Activated CD8-positive, alpha-beta memory T cell treated with anti-CD3 and anti-CD28 coated beads, Interleukin-2, amount 50 U/mL, for 1 hour (primary cell): Measurements from ENCODE around the gene RNF169.

Experiments used
- DNase-seq: peaks from one replicate; pipeline ENCODE4 v3.0.0-alpha.2; 2020; ENCODE audit errors: extremely low read depth

The RNF169 gene, protein sequence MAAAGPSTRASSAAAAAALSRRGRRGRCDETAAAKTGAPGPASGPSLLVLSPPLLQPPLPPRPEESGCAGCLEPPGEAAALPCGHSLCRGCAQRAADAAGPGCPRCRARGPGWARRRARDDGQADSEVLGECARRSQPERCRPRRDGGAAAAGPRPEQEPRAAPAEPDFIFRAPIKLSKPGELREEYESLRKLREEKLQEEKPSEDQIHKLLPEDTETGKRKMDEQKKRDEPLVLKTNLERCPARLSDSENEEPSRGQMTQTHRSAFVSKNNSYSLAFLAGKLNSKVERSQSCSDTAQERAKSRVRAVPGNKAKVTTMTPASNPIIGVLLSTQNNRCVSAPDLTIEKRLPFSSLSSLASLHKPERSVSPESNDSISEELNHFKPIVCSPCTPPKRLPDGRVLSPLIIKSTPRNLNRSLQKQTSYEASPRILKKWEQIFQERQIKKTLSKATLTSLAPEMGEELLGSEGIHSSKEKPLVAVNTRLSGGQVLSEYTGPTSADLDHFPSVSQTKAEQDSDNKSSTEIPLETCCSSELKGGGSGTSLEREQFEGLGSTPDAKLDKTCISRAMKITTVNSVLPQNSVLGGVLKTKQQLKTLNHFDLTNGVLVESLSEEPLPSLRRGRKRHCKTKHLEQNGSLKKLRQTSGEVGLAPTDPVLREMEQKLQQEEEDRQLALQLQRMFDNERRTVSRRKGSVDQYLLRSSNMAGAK

DNA sequence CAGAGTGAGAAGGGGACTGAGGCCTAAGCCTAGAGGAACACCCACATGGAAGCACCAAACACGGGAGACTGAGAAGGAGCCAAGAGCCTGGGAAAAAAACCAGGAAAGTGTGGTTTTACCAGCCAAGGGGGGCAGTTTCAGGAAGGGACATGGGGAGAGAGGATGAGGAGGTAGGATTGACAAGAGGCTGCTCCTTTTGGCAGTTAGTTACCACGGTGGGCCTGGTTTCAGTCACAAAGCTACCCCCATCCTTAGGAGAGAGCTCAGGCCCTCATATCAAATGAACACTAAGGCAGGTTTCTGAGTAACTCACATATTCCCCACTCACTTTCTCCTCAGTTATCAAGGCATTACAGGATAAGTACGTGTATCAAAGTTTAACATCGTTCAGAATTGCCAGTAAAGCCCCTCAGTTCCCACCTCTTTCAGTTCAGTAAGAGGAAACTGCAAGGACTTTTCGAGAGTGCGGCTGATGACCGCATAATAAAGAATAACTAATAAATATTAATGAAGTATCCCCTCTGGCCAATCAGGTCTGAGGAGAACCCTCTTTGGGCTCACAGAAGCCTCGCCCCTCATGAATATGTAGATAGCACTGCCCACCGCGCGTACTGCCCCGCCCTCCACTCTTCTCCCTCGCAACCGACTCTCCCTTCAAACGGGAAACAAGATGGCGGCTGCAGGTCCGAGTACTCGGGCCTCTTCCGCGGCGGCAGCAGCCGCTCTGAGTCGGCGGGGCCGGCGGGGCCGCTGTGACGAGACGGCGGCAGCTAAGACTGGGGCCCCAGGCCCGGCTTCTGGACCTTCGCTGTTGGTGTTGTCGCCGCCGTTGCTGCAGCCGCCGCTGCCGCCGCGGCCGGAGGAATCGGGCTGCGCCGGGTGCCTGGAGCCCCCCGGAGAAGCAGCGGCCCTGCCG is at the start of gene RNF169:
TSS of gene RNF169 (plus strand) at position 639 of the 916 bp plus-strand sequence. CDS start at position 671, 32 bp downstream.
- peak; percentile 75 for DNase-seq

- DNase-seq: no peak
Measured at GRCh38 chr11:74699615-74700396, 48.8 kb upstream of the RNF169 start.

DNA sequence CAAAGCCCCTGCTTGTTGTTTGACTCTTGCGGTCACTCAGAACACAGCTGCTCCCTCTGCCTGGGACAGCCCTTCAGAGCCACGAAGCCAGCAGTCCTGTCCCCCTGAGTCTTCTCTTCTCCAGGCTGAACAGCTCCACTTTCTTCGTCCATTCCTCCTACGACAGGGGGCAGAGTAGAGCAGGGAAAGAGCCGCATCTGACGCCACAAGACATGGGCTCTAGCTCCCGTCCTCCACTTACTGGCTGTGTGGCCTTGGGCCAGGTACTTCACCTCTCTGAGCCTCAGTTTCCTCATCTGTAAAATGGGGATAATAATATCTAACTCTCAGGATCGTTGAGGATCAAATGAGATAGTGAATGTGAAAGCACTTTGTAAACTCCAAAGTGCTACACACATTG is 47.3 kb upstream of the RNF169 start:
- DNase-seq: no peak

DNA sequence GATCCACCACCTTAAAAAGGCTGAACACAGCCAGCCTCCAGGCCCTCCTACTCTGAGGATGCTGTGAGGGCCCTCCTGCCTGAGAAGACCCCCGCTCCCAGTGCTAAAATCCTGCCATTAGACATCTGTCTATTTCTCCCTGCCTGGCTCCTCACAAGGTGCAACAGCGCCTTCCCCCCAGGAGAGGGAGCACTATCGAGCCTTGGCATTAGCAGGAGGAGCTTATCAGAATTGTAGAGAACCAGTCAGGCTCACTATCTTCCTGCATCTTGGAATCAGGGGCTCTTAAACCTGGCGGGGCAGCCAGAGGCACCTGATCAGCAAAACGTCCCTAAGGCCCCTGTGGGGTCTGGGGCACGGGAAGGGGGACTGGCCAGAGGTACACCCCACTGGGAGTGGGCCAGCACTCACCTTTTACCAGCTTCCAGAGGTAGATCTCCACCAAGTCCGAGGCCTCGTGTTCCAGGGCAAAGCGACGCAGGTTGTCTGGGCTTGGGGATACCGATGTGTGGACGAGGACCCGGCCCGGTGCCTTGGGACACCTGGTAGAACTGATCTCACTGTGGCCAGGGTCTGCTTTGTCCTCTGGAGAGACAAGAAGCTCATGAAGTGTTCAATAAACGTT is 46.2 kb upstream of the RNF169 start:
- no peak for DNase-seq

GRCh38 chr11:74703211-74703610 is 45.4 kb upstream of the RNF169 start:
- no peak for DNase-seq

GRCh38 chr11:74707182-74707581 is 41.5 kb upstream of the RNF169 start:
- no peak for DNase-seq

DNA sequence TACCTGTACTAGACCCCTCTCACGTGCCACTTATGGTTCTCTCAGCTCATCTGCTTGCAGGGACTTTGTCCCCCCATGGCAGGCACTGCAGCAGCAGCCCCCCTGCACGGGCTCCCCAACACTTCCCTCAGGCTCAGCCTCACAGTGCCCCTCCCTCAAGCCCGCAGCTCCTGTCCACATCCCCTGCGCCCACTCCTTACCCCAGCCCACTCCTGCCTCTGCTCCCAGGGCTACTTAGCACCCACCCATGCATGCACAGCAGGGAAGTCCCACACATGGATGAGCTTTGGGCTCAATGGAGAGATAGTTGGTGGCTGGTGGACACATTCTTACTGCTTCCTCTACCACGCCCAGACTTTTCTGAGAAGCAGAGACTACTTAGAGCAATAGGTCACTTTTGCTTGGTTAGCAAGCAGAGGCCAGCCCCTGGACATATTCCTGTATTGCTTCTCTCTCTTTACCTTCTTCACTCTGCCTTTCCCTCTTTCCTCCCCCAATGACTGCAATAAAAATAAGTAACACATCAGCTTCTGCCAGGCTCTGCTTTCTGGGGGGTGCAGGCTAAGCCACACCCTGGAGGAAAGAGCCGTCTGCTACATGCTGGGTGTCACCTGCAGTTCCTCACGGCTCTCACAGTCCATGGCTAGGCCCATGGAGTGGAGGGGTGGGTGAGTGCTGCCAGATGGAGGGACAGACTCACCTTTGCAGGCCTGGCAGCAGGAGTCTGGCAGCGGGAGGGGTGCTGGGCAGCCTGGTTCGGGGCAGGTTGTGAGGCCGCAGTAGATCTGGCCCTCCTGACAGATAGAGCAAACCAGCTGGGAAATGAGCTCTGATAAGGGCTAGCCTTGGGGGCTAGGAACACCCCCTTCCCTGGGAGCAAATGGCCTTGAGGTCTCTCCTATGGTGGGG is 40.8 kb upstream of the RNF169 start:
- no peak for DNase-seq

- DNase-seq: no peak
Measured at GRCh38 chr11:74709175-74709574, 39.5 kb upstream of the RNF169 start.

DNA sequence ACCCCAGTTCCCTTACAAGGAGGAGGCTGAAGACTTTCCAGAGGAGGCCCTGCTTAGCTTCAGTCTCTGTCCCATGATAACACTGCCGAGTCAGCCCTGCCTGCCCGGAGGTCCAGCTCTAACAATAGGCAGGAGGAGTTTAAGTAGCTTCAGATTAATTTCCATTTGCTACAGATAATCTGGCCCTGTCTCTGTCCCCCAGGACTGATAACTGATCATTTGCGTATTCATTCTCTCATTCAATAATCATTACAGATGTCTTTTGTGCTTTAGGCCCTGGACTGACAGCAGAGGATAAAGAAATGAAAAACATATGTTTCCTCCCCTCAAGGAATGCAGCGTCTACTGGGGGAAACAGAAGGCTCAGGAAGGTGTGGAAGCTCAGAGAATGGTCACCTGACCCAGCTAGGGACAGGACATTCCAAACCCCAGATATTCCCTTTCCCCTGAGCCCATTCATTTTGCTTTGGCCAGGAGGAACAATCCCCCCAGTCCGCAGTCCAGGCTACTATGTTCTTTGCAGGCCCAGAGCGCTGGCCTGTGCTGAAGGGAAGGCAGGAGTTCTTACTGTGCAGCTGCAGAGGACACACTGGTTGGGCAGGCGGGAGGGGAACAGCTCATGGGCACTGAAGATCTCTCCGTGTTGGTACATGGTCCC is 38.2 kb upstream of the RNF169 start:
- no peak for DNase-seq

DNA sequence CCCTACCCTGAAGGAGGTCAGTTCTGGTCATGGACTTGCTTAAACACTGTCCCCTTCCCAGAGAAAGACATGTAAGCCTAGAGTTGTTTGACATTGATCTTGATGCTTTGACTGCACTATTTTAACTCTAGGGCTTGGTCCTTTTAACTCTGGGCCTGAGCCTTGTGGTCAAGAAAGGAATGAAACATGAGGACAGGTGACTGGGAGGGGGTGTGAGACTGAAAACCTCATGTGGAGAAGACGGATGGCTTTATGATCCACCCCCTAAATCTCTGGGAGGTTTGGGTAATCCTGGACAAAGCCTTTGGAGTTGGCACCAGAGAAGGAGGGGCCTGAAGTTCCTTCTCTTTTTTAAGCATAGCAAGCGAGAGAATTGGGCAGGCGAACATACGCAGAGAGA is 35.0 kb upstream of the RNF169 start:
- no peak for DNase-seq

DNA sequence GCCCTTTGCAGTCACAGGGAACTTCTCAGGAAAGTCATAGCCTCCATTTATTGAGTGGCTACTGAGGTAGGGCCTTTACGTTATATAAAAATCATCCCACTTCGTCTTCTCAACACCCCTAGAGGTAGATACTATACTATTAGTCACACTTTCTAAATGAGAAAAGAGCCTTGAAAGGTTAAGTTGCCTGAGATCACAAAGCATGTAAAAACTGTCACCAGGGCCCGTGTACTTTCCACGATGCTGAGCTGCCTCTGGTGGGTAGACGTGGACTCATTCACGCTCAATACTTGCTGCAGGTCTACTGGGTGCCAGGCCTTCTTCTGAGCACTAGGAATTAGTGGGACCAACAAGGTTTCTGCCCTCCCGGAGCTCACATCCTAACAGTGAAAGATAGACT is 33.7 kb upstream of the RNF169 start:
- DNase-seq: no peak

DNA sequence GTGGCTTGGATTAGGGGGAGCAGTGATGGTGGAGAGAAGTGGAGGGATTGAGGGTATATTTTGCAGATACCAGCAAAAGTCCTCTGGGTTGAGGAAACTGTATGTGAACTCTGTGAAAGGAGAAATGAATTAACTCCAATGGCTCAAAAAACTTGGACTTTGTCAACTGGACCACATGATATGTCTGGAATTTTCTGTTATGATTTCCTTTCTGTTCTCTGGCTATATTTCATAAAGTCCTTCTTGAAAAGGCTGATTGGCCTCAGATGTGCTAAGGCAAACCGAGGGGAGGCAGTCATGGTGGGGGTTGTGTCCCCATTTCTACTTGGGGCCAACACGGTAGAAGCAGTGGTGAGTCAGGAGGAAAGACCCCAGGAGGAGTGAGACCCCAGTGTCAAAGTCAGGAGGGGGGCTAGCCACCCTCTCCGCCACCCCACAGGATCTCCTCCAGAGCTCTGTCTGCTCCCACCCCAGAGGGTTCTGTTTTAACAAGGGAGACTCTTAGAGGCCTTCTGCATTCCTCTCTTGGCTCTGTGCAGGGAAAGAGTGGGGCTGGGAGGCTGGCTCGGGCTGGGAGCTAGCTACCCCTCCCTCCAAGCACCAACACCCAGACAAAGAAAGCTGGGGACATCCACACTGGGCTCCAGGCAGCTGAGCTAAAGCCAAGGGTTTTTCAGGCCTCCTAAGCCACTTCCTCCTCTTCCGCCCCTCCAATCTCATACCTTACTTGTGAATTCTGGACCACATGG is 31.3 kb upstream of the RNF169 start:
- no peak for DNase-seq

GRCh38 chr11:74719011-74719410 is 29.6 kb upstream of the RNF169 start:
- no peak for DNase-seq

DNA sequence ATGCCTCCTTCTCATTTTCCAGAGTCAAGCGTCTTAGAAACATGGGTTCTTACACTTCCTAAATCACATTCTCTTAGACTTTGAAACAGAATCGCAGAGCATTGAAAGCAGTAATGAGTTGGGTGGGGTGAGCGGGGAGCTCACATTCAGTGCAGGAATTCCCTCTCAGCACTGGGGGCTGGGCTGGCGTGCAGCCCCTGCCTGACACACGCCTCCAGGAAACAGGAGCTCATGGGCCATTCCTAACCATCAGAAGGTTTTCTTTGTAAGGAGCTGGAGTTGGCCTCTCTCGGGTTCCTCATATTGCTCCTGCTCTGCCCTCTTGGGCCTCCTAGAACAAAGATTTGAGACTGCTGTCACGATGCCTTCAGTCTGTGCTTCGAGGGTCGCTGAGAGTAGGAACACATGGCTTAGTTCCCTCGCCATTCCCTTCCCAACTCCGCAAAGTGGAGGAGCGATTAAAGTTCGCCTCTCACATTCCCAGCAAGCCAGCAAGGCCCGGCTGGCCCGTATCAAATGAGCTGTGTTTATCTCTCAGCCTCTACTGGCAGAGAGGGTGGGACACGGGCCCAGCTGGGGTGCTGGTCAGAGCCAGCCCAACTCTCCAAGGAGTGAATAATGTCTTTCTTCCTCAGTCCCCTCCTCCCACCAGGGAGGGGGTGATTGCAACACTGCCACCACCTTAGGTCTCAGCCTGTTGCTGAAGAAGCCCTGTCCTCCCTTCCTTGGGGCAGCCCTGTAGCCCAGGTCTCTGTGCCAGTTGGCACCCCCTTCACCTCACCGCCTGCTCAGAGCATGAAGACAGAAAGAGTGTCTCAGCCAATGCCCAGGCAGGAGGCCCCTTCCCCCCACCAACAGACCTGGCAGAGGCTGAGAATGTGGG is 27.8 kb upstream of the RNF169 start:
- DNase-seq: no peak

GRCh38 chr11:74721479-74721835 is 27.2 kb upstream of the RNF169 start:
- no peak for DNase-seq

DNA sequence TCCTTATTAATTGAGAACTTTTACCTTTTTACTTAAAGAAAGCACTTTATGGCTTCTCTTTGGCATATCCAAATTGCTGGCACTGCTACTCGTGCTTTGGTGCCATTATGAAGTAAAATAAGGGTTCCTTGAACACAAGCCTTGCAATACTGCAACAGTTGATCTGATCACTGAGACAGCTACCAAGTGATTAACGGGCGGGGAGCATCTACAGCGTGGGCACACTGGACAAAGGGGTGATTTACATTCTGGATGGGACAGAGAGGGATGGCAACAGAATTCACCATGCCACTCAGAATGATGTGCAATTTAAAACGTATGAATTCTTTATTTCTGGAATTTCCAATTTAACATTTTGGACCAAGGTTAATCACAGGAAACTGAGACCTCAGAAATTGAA is 25.1 kb upstream of the RNF169 start:
- no peak for DNase-seq

DNA sequence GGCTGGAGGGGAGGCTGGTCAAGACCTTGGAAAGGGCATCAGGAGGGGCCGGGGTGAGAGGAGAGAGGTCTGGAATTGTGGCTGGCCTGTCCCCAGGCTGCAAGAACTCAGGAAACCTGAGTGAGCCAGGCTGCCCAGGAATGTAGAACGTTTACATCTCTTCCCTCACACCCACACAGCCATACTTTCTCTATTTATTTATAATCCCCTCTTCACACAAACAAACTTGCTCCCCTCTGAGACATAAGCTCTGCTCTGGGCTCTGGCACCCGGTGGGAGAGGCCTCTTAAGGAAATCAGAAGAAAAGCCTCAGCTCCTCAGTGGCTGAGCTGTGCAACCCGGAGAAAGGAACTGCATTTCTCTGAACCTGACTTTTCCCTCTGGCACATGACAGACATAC is 22.9 kb upstream of the RNF169 start:
- no peak for DNase-seq
